NCI-H2107 (cell line): Measurements from ENCODE around the gene RHBDF2.

ENCODE experiments used
- DNase-seq: peaks from one replicate; lab custom pipeline; 2025; lab: John Stamatoyannopoulos, UW

The RHBDF2 gene

DNA sequence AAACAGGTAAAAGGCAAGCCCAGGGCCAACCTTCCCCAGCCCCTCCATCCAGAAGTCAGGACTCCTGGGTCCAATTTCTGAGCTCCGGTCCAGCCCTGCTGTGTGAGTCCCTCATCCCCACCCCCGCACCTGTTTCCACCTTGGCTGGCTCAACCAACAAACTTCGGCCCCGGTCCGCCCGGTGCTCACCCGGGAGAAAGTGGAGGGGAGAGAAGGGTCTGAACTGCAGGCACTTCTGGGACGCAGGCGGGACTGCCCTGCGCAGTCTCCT, 541 bp downstream of the RHBDF2 start:
- DNase-seq = no peak

DNA sequence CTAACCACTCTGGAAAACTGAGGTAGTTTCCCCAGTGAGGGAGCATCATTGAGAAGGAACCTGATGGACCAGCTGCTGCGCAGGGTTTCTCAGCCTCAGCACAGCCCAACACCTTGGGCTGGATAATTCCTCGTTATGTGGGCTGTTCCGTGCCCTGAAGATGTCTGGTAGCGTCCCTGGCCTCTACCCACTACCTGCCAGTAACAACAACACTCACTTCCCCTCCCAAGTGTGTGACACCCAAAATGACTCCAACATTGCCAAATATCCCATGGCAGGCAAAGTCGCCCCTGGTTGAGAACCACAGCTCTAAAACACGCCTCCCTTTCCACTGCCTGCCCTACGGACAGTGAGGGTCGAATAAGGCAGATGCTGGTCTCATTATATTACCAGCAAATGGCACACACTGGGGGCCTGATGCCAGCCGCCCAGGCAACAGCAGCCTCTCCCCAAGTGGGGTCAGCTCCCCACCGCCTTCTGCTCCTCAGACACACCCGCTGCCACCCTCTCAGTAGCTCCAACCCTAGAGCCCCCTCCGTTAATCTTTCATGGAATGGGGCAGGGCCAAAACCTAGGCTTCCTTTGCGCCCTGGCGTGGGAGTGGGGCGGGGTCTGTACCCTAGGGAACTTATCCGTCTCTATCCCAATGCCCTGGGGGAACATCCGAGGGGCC, 1.0 kb downstream of the RHBDF2 start:
- DNase-seq = no peak

DNA sequence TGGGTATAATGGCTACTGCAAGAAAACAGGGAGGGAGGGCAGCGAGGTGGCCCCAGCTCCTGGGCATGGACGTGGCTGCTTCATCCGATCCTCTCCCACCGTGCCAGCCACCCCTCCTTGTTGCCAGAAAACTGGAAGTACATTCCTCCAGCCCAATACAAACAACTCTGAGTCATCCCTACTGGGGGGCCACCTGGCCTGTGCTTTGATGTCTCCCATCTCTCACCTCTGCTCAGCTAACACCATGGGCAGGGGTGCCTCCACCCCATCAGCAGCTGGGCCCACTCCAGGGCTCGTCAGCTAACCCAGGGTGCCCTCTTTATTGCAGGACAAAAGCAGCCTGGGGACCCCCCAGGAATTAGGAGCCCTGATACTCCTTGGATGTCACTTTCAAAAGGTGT, 2.0 kb downstream of the RHBDF2 start:
- no peak for DNase-seq

DNA sequence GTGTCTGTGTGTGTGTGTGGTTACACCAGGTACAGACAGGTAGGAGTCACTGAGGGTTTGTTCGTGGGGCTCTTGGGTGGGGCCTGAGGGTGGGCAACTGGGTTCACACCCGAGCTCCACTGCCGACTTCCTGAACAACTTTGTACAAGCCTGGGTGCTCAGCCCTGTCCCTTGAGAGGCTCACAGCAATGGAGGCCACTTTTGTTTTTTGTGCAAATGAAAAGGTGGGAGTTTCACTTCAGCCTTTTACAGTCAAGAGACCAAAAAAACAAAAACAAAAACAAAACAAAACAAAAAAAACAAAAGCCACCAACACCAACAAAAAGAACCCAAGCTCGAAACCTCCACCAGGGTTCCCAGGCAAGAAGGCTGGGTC, 2.4 kb downstream of the RHBDF2 start:
- no peak for DNase-seq

DNA sequence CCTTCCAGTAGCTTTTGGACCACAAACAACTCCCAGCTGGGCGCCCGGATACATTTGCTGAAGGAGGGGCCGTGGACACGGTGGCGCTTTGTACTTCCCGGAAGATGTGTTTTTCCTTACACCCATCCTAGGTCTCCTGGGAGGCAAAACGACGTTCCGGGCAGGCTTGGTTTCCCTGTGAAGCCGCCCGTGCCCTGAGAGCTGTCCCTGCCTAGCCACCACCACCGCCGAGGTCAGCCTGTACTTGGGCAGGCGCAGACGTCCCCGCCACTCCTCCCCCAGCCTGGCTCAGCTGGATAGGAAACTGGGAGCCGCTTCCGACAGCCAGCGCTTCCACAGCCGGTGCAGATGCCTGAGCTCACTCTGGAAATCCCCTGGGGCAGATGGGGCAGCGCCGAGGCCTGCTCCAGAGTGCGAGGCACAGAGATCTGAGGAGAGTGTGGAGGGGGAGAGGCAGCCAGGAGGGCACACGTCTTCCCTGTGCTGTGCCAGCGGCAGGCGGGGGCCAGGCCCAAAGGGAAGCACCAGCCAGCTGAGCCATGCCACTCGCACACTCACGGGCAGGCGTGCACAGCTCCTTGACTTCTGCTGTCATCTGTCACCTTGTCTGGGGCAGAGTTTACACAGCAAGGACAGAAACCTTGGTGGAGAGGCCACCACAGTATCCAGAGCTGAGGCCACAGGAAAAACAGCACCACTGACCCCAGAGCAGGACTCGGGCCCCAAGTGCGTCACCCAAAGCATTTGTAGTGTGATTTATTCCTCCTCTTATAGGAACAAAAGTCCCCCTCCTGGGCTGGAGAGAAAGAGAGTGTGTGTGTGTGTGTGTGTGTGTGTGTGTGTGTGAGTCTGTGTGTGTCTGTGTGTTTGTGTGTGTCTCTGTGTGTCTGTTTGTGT, 3.0 kb downstream of the RHBDF2 start:
- peak; percentile 65 for DNase-seq

DNA sequence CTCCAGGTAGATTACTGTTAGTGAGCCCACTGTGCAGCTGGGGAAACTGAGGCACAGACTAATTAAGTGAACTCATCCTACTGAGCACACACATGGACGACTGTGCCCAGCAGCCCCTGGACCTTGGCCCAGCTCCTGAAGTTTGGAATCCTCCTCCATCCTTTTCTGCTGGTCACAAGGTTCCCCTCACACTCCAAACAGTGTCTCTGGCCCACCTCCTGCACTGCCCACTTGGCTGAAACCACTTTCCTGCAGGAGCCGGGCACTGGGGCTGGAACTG, 3.6 kb downstream of the RHBDF2 start:
- no peak for DNase-seq

DNA sequence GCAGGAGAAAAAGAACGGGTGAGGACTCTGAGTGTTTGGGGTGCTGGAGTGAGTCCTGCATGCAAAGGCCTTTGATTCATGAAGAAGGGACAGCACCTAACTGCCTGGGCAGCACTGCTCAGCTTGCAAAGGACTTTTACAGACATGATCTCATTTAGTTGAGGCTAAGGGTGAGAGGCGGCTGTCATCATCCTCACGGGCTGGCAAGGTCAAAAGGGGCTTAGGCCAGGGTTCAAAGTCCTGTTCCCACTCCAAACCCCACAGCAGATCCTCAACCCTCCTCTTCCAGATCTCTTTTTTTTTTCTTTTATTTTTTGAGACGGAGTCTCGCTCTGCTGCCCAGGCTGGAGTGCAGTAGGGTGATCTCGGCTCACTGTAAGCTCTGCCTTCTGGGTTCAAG, 4.8 kb downstream of the RHBDF2 start:
- DNase-seq = no peak

DNA sequence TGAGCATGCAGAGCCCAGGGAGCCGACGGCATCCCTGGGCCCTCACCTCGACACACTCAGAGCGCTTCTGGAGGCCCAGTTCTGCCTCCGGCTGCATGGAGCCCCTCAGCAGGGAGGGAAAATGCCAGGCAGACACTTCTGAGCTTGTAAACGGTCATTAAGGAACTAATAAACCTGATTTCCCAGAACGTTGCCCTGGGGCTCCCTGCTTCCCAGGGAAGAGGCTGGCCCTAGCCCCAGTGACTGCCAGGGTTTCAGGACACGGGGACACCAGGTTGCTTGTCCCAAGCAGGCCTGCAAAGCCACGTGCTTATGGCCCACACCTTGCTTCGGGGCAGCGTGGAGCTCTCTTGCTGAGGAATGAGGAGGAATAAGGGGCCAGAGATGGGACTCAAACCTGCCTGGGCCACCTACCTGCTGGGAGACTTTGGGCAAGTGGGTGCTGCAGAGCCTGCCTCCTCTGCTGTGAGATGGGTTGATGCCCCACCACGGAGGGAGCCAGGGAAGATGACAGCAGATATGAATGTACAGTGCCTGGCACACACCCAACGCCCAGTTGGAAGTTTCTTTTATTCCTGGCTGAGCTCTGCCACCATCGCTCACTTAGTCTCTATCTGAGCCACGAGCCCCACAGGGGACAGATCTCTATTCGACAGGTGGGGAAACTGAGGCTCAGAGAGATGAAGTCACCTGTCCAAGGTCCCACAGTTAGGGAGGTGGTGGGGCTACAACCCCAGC, 5.4 kb downstream of the RHBDF2 start:
- no peak for DNase-seq

DNA sequence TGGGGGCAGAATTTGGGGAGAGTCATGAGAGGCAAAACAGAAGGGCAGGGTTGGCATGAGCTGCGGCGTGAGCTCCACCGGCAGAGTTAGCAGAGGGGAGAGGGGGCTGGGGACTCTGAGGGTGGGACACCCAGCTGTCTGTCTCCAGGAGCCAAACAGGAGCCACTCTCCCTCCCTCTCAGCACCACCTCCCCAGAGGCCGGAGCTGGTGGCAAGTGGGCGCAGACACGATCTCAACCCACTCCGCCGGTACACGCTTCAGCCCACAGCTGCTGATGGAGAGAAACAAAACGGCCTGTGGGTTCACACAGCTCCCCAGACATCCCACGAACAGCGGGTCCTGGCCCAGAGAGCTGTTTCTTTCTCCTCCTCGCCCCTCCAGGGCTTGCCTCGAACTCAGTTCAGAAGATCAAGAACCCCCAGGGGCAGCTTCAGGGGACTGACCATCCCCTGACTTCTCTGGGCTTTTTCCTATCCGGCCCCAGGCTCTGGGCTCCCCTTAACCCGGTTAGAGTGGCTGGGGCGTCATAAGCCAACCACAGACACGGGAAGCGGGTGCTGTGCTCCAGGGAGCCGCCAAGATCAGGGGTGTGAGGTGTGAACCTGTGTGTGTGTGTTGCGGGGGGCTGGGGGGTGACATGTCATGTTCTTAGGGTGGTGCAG, 7.6 kb downstream of the RHBDF2 start:
- no peak for DNase-seq

DNA sequence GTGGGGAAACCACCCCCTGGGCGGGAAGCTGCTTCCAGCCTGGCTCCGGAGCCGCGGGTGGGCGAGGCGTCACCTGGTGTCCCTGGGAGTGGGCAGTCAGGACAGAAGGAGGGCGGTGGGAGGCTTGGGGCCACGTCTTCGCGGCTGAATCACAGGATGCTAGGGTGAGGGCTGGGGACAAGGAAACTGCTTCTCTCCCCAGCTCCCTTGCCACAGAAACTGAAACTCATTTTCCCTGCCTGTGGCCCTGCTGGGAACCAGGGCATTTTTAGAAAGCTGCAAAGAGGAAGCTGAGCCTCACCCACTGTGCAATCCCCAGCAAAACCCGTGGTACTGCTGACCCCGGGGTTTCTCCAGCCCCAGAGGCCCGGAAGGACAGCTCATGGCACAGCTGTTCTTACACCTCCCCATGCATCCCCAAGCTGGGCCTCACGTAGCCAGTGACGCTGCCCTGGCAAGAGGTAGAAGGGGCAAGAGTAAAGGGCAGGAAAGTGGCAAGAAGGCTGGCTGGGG, 8.2 kb downstream of the RHBDF2 start:
- DNase-seq = no peak

DNA sequence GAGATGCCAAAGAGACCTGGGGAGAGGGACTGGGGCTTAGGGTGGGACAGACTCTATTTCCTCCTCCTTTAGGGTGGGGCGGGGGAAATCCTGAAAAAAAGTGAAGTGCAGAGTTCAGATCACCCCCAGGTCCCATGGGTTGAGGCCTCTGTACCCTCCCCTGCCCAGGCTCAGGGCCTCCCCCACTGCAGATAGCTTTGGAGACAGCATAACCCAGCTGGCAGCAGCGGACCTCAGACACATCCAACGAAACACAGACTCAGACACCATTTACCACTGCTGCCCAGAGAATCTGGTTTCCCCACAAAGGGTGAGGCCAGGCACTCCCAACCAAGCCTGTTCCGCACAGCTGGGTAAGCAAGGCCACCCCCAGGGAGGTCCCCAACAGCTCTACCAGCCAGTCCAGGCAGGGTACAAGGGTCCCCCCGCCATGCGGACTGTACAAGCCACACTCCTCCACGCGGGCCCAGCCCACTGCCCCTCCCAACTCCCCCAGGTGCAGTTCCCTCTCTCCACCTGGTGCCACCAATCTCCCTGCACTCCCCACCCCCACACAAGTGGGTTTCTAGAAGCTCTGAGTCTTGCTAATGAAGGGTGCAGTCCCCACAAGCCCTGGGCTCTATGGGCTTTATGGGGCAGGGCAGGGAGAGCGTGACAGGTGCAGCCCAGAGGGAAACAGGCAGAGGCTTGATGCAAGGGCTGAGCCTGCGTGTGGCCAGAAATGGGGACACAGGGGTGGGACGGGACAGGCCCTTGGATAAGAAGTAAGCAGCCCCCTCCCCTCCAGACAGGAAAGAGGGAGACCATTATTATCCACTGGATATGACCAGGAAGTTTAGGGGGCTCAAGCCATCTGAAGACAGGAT, 8.9 kb downstream of the RHBDF2 start:
- DNase-seq = peak; percentile 70

DNA sequence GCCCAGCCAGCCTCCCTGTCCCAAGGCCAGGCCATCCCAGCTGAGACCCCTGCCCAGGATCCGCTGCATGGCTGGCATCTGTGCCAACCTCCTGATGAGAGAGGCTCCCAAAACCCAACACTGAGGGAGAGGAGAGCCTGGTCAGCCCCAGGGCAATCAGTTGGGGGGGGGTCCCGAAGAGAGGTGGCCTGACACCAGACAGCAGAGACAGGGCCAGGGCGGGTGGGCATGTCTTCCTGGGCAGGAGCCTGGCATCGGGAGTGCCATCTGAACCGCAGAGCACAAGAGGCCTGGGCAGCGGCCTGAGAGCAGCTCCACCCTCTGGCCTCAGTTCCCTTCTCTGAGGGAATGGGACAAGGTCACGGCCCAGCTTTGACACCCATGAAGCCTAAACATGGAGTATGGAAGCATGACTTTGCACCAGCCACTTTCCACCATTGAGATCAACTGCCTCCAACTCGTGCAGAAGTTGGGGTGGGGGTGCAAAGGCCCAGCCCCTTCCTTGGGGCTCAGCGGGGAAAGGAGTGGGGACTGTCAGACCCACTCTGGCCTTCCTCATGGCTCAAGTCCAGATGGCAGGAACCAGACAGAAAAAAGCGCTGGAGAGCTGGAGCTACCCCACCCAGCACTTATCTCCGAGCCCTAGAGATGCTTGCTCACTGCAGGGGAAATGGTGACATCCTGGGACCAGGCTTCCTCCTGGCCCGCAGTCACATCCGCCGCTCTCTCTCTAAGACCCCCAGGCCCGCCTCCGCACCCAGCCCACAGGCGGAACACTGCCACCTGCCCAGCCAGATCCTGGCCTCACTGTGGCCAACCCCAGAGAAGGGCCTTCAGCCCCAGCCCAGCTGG, 9.7 kb downstream of the RHBDF2 start:
- no peak for DNase-seq

DNA sequence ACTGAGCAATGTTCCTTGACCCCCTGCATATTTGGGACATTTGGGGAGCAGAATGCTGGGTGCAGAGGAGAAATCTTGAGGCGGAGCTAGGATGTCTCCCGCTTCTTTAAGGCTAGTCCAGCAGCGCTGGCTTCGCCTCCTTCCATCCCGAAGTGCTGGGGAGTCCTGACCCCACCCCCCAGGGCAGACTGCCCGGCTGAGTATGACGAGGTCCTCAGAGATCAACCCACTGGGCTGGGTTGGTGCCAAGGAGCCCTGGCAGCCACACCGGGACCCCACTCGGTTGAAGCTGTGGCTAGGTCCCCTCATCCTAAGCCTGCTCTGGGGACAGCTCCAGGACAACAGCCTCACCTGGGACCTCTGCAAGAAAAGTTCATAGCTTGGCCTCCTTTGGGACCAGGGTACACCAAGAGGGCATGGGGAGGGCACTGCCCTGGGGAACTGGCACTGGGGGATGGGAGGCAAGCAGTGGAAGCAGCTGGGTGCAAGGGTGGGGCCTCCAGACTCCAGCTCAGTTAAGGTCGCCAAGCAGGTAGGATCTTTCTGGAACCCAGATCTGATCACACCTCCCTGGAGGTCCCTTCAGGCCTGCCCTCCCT, 11.0 kb downstream of the RHBDF2 start:
- no peak for DNase-seq

DNA sequence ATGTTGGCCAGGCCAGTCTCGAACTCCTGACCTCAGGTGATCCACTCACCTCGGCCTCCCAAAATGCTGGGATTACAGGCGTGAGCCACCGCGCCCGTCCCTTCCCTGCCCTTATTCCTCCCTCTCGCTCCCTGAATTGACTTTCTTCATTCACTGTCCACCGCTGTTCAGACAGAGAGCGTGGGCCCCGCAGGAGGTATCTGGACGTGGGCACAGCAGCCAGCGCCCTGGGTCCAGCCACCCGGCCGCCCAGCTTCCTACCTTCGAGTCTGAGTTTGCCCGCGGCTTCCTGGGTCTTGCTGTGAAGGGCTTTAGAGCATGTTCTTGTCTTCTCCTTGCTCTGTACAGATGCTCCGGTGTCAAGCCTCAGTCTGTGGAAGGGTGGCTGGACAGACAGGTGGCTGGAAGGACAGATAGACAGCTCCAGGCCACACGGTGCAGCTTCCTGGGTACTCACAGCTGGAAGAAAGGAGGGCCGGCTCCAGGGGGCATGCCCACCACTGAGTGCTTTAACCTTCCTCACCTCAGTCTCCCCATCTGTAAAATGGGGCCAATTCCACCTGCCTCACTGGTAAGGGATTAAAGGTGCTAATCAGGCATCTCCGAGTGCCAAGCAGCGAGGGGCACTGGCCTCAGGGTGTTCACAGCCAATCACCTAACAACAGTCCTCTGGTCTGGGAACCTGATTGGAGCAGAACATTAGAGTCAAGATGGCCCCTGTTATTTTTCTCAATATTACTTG, 13.6 kb downstream of the RHBDF2 start:
- DNase-seq = no peak

DNA sequence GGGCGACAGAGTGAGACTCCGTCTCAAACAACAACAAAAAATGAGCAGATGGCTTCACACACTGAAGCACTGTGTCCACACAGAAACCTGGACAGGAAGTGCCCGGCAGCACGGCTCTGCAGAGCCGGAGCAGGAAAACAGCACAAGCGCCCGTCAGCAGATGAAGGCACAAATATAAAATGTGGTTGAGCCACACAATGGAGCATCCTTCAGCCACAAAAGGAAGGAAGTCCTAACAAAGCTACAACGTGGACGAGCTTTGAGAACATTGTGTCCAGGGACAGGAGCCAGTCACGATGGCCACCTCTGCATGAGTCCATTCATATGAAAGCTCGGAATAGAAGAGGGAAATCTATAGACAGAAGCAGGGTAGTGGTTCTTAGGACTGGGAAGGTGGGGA, 15.7 kb downstream of the RHBDF2 start:
- DNase-seq = no peak

DNA sequence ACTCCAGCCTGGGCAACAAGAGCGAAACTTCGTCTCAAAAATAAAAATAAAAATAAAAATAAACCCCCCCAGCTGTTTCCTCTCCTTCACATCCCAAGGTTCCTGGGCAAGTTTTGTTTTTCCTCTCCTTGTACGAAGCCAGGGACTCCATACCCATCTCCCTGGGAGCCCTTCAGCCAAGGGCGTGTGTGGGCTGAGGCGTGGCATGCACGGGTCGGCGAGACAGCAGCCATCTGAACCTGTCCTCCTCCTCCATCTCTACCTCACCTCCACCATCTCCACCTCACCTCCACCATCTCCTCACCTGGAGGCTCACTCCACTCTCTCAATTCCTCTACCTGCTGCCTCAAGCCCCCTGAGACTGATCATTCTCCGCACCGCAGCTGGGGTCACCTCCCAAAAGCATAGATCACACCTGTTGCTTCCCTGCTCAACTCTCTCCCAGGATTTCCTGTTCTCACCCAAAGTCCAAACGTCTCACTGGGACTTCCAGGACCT, 16.9 kb downstream of the RHBDF2 start:
- no peak for DNase-seq

DNA sequence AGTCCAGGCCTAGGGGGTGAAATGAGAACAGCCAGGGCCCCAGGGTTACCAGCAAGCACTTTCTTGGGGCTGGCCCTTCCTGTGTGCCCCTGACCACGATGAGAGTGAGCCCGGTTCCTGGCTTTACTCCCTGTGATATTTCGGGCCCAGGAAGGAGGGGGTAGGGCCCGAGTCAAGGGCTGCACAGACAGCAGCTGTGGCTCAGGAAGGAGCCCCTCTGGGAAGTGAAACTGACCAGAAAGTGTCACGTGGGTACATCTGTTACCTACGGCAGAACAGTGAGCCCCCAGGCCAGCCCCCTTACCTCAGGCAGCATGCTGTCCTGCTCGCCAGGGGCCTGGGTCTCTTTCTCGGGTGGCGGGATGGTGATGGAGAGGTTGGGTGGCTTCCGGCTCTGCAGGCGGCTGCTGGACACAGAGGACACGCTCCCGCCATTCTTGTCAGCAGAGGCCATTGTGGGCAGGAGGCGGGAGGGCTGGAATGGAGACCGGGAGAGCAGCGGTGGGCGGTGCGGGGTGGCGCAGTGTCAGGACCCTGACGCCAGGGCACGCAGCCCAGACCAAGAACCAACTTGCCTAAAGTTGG, 20.1 kb downstream of the RHBDF2 start:
- DNase-seq = no peak

DNA sequence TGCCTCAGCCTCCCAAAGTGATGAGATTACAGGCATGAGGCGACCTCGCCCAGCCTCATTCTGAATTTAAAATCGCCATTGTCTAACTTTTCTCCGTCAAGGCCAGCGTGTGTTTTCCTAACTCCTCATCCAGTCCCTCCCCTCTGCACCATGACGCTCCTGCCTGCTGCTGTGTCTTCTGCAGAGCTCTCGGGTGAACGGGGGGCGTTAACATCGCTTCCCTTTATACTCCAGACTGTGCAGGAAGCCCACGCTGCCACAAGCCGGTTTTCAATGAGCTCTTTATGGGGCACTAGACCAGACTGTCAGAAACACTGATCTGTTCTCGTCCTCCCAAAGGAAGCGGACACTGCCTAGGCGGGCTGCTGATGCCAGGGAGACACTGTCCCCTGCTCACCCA, 20.6 kb downstream of the RHBDF2 start:
- no peak for DNase-seq

DNA sequence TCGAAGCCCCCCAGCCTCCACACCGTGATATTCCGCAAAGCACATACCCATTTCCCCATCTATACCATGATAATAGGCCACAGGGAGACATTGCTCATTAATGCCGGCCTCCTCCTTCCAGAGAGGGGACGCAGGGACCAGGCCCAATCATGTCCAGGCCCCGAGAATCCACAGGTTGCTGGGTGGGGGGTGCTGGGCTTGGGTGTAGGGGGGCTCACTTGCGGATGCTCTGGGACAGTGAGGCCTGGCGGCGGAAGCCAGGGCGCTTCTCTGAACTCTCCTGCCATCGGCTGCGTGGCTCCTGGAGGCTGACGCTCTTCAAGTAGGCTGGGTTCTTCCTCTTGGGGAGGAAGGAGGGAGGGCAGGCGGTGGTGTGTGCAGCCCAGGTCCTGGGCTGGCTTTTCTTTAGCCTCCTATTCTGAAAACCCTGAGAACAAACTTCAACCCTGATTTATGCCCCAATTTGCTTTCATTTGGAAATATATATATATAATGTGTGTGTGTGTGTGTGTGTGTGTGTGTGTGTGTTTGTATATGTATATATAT, 21.6 kb downstream of the RHBDF2 start:
- DNase-seq = no peak
